HG03135 (cell line): ENCODE measurements around the gene STEAP2.

ENCODE experiments used
- ATAC-seq: cut with Tn5 transposase; IDR thresholded peaks from one replicate; pipeline ENCODE4 v1.9.1; 2021; ENCODE audit warnings: mild to moderate bottlenecking, moderate library complexity; ENCODE audit not compliant: unreplicated experiment

The STEAP2 gene

GRCh38 chr7:90267263-90267858 is 55.8 kb downstream of the STEAP2 start:
- no peak for ATAC-seq

- ATAC-seq = no peak
These were observed 57.6 kb downstream of the STEAP2 start for GRCh38 chr7:90269163-90269562.

- ATAC-seq = no peak
These were observed 59.1 kb downstream of the STEAP2 start for GRCh38 chr7:90270431-90271178.

- ATAC-seq = no peak
These were observed 60.2 kb downstream of the STEAP2 start for GRCh38 chr7:90271753-90272152.

GRCh38 chr7:90272242-90272641 is 60.7 kb downstream of the STEAP2 start:
- no peak for ATAC-seq

- no peak for ATAC-seq
These were observed 62.6 kb downstream of the STEAP2 start for GRCh38 chr7:90274161-90274560.

- no peak for ATAC-seq
These were observed 64.6 kb downstream of the STEAP2 start for GRCh38 chr7:90276033-90276728.
